Stimulated activated CD8-positive, alpha-beta memory T cell treated with anti-CD3 and anti-CD28 coated beads, Interleukin-4, amount 100 ng/mL, for 24 hours (primary cell): ENCODE measurements around the gene MAP4K4.

ENCODE experiments used
- DNase-seq: peaks from one replicate; pipeline ENCODE4 v3.0.0-alpha.2; 2020; ENCODE audit warnings: low read depth

The MAP4K4 gene

DNA sequence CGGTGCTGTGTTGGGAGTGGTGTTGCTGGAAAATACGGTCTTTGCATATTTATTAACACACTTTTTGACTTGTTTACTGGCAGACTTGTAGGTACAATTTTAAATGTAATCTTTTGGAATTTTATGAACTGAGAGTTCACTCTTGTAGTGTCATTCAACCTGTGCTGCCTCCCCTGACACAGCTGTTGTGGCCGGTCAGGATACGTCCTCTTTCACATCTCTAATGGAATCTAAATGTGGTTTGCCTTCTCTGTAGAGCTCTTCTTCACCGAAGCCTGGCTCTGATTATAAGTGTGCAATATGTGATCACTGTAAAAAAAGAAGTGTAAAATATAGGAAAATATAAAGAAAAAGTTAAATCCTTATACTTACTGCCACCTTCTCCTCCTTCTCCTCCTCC is 94.7 kb downstream of the MAP4K4 start:
- DNase-seq = no peak

DNA sequence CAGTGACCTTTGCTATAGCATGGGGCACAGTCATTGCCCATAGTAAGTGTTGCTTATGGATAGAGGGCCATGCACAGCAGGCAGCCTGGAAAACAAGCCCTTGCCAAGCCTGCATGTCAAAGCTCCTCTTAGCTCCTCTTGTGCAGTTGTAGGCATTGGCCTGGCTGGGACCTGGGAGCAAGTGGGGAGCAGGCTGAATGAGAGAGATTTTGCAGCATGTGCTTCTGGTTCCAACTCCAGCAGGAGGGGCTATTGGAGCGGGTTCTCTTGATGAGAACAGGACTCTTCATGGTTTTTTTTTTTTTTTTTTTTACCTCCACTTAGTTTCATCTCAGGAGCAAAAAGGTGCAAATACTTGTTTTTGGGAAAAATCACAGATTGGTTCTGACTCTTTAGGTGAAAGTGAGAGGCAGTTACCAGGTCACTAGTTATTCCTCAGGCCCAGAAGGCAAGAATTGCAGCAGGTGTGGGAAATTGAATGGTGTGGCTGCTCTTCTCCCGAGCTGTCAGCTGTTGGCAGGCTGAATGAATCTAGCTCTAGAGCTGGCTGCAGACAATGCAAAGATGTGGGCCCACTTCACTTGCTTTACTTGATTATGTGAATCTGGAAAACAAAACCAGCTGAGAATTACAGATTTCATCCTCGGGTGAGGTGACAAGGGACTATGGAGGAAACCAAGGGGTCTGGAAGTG is 95.9 kb downstream of the MAP4K4 start:
- no peak for DNase-seq

DNA sequence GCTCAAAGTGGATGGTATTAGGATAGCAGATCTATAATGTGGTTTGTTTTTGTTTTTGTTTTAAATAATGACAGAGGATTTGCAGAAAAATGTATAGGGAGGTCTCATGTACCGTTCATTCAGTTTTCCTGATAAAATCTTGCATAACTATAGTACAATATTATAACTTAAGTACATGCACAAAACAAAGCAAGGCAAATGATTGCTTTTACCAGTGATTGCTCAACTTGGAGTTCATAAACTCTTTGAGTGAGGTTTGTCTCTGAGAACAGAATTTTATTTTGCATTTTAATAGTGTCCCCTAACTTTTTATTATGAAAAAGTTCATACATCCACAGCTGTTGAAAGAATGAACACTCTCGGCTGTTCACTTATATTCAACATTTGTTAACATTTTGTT is 96.6 kb downstream of the MAP4K4 start:
- no peak for DNase-seq

DNA sequence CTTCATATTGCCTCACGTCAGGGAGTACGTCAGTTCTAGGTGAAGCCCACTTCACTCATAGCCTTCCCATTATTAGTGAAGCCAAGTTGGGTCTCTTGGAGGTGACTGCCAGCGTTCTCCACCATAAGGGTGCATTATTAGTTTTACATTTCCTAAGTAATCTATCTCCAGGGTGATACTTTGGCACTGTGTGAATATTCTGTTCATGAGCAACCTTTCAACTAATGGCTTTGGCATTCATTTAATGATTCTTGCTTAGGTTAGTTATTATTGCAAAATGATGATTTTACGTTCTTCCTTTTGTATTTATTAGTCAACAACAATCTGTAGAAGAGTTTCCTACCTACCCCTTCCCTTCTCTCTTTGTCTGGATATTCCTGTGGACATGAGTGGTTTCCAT is 97.5 kb downstream of the MAP4K4 start:
- DNase-seq = no peak

DNA sequence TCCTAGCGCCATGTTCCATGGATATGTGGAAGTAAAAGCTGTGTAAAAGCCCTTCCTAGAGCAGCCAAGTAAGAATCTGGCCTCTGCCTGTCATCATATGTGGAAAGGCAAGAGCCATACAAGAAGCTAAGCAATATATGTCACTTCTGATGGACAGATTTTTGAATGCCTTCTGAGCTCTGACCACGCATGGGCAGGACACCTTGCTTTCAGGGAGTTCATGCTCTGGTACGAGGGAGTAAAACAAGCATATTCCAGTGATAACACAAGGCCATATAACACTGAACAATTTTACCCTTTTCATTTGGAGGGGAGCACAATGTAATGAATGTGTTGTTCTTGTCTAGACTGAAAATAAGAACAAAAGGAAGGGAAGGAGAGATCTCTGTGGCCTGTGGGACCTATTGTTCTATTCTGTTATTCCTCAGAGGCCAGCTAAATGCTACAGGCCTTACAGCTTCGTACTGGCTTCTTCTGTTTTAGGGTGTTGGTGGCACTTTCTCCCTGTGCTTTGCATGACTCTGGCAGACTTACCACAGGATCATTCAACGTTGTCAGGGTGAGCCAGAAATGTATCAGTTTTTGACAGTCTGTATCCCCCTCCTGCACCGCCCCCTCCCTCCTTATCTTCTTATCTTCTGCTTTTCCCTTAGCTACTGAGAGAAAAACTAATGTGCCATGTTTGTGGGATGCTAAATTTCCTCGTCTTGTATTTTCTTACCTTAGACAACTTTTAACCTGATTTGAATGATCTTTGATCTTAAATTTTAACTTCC is 99.5 kb downstream of the MAP4K4 start:
- no peak for DNase-seq

DNA sequence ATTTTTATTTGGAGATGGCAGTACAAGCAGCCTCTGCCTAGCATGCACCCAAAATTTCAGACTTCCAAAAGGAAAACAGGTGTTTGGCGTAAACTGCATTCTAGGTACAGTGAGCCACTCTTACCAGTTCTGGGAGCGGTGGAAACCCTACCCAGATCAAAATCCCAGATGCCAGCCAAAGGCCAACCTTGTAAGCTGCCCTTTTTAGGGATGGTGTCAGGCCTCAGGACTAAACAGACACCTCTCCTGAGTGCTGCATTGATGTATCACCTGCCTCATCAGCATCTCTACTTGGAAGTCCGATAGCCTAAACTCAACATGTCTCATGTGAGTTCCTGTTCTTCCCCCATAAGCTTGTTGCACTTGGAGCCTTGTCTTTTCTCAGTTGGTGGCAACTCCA is 104.0 kb downstream of the MAP4K4 start:
- DNase-seq = no peak

DNA sequence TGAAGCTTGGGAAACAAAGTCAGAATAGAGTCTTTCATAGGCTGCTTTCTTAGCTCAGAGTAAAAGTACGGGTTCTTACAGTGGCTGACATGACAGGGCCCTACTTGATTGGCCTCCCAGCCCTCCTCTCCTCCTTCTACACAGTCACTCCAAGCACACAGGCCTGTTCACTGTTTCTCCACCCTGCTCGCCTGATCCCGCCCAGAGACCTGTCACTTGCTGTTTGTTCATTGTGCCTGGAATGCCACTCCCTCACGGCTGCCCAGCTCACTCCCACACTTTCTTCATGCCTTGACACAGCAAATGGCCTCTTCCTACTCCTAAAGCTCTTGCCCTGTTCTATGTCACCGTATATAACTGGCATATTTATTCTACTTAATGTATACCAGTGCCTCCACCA is 104.8 kb downstream of the MAP4K4 start:
- no peak for DNase-seq

DNA sequence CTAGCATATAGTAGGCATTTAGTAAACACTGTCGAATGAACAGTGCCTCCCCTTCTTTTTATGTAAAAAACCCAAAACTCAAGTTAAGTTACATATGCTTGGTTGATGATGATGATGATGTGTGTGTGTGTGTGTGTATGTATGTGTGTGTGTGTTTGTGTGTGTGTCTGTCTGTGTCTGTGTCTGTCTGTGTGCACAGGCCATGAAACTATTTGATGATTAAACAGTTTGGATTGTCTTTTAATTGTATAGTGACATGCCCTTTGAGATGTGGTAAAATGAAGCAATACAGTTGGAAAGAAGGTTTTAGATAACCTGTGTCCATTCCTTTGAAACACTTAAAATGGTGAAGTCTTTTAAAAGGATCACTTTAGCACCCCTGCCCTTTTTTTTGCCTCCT is 105.6 kb downstream of the MAP4K4 start:
- DNase-seq = no peak

DNA sequence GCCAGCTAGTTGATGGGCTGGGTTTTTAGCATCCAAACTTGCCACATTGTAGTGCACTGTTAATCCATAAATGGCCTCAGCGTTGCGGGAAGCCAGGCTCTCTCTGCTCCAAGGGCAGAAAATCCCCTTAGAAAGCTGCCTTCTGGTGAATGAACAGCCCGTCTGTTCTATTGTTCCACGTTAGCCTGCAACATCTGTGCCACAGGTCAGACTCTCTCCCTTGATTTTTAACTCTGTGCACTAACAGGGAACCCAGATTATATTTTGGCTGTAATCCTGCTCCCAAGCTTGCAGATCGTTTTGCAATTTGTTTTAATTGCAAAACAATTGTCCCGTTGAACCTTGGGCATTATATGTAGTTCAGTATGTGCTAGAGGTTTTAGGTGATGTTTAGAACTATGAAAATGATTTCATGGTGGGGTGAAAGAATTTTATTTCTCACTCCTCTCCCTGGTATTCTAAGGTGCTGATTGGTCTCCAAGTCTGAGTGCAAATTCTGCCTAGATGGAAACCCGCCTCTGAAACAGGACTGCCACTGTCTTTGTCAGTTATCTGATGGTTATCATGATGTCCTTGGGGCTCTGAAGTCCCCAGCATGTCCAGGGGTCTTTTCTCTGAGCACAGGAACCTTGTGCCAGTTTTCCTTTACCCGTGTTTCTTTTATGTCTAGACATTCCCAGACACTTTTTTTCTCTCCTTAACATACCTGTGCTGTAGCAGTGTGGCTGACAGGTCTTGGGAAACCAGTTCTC is 106.6 kb downstream of the MAP4K4 start:
- no peak for DNase-seq

DNA sequence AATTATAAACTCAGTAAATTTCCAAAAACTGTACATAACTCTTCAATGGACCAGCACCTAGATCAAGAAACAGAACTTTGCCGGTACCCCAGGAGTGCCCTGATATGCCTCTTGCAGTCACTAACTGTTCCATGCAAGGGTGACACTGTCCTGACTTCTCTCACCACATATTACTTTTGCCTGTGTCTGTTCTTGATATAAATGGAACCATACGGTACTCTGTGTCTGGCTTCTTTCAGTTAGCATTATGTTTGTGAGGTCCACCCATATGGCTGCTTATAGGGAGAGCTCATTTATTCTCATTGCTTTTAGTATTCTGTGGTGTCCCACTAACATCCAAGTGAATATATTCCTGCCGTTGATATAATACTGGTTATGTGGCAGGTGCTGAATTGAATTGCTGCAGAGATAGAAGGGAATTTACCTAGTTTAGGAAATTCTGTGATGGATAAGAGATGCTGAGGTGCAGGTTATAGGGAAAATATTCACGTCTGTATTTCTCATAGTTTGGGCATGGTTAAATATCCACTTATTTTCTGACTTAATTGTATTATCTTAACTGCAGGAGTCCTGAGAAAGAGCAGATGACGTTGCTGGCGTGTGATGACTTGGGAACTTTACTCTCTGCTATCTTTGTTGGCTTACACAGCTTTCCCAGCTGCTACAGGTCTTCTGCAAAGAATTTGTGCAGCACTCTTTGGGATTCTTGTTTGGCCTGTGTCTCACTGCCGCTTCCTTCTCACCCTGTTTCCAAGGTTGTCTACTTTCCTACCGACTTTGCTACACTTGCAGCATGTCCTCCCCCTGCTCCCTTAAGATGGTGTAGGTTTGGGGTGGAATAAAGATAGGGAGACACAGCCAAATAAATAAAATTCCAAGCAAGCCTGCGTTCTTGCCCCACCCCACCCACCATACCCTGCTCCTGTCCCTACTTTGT is 107.9 kb downstream of the MAP4K4 start:
- no peak for DNase-seq

DNA sequence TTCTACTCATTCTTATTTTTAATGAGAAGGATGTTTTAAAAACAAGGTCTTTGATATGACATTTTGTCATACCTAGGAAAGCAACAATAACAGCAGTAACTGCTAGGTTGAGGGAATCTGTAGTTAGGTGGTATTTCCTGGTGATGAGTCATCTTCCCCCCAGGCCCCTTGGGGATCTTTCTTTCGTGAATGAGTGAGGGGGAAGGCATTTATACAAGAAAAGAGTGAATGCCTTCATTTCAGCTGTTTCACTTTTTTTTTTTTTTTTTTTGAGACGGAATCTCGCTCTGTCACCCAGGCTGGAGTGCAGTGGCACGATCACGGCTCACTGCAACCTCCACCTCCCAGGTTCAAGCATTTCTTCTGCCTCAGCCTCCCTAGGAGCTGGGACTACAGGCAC is 108.6 kb downstream of the MAP4K4 start:
- DNase-seq = no peak

DNA sequence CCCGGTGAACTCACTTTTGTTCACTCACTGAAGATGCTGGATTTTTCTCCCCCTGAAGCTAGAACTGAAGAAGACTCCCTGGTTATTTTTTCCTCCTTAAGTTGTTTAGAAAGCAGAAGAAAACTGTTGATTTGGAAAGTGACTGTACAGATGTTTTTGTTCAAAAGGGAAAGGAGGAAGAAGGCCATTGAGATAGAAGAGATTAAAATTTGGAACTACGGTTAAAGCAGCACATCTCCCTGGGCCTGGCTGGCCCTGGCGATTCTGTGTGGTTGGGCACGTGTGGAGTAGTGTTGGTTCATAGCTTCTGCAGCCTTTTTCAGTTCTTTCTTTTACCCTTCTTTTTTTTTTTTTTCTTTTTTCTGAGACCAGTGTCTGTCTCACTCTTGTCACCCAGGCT is 109.2 kb downstream of the MAP4K4 start:
- DNase-seq = no peak

DNA sequence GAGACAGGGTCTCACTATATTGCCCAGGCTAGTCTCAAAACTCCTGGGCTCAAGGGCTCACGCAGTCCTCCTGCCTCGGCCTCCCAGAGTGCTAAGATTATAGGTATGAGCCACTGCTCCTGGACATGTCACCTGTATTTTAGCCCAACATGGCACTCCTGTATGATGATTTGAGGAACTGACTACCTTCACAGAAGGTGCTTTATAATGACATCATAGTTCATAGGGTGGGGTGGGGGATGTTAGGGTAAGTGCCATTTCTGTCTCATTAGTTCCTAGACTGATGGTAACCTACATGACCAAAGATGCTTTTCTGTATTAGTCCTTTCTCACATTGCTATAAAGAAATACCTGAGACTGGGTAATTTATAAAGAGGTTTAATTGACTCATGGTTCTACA is 109.7 kb downstream of the MAP4K4 start:
- no peak for DNase-seq

DNA sequence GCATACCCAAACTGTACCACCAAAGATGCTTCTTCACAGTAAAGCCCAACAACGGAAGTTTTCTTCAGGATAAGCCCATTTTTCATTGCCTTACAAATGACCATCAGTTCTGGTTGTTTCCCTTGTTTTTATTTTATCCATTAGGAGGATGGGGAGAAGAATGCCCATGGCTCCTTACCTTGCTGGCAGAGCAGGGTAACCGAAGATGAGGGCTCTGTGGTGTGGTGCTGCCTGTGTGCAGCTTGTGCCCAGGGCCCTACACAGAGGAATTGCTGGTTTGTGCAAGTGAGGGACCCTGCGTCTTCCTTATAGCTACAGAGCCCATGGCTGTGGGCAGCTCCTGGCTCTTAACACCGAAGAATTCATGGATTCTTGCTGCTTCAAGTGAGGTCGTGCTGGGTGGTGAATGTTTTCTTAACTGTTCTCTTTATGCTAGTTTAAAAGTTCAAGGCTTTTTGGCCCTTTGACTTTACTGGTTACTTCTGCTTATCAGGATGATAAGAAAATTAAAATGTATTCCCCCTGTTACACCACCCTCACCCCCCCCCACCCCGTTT is 110.6 kb downstream of the MAP4K4 start:
- no peak for DNase-seq

DNA sequence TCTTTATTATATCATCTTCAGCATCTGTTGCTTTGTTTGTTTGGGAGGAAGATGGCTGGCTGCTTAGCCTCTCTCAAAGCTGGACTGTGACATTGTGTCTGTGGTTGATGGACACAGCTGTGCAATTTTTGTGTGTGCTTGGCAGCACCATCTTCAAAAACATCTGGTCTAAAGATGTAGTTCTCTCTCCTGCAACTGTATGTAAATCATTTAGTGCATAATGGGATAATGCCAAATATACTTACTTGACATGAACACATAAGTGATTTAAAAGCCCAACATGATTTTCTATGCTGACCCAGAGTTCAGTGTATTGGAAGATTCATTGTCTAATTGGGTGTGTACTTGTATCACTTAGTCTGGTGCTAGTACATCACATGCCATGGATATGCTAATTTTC is 112.2 kb downstream of the MAP4K4 start:
- no peak for DNase-seq

DNA sequence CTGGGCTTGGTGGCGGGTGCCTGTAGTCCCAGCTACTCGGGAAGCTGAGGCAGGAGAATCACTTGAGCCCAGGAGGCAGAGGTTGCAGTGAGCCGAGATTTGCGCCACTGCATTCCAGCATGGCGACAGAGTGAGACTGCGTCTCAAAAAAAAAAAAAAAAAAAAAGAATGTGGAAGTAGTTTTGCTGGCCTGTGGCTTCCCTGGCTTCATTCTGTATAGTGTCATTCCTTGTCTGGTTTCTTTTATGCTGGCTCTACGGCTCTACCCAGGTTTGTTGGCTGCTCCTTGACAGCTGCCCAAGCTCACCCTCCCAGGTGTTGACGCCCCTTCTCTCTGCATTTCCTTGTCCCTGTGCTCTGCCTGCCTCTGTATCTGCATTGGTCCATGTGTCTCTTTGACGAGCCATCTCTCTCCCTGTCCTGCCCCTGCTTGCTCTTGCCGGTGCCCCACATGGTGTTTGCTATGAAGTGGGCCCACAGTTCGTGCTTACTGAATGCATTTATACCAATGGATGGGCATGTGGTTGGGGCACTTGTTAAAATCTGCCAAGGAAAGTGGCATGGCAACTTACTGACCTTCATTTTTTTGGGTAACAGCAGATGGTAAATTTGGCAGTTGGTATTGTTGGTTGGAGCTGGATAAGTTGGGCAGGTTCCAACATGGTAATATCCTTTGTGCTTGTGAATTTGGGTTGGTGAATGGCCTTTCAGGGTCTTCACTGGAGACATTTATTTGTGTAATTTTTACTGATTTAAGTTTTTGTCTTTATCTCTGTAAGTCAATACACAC is 113.9 kb downstream of the MAP4K4 start:
- no peak for DNase-seq

DNA sequence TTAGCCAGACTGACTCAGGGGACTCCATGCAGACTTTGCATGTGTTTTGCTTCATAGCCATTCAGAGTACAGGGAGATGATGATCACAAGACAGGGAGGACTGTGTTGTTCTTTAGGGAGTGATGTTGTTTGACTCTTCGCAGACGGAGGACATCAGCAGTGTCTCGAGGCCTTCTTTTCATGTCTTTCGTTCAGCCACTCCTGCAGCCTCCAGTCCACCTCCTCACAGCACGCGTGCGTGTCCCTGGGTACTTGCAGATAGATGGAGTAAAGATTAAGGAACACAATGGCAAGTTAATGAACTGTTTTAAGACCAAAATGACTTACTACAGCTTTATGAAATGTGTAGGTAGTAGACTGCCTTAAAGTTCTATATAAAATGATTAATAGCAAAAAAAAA is 114.7 kb downstream of the MAP4K4 start:
- DNase-seq = no peak

DNA sequence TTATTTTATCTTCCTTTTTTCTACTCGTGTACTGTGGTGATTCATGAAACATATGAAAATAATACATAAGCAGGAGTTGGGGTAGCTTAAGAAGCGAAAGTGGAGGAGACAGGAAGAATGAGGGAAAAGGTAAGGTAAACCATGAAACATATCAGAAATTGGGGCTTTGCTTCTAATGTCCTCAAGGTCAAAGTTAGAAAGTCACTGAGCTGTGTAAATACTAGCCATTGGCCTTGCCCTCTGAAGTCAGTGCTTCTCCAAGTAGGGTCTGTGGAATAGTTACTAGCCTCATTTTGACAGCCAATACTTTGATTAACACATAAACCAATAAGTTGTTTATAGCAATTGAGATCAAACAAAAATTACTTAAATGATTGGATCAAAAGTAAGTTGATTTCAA is 117.2 kb downstream of the MAP4K4 start:
- DNase-seq = no peak

DNA sequence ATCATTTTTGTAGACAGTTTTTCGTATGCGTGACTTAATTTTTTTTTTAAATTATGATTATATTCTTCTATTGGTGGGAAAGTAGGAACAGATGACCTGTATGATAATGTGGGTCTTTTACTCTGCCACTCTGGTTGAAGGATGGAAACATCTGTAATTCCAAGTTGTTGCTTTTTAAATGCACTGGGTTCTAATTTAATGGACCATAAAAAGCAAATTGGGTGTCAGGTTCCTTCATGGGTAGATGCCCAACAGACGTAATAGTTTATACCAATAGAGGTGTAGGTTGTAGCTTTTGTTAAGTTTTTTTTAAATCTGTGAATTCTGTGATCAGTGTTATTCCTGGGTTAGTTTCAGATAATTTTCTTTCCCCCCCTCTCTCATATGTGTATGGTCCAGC is 117.6 kb downstream of the MAP4K4 start:
- DNase-seq = no peak

DNA sequence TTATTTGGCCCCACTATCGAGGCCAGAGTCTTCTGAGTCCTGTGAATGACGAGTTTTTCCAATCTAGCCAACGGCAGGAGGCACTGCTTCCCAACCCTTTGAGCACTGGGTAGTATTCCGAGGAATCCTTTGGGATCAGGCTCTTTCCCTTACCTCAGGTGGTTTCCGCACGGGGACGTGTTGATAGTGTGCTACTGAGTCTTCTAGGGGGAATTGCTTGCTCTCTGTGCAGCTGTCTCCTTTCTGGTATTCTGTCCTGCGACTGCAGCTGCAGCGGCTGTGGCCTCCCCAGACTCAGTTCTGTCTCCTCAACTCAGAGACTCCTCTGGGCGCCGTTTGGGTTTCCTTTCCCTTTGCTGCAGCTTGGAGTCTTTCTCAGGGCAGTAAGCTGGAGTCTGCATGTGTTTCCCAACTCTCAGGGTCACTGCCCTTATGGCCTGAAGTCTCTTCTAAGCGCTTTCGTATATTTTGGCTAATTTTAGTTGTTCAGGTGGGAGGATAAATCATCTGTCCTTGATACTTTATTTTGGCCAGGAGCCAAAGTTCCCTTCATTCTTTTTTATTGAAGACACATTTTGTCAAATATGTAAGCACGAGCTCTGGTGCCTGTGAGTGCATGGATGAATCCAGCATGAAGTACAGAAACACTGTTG is 118.4 kb downstream of the MAP4K4 start:
- DNase-seq = no peak
